Measurements from ENCODE around the gene NFIA. TPM values are rescaled to one million over a fixed set of nuclear protein-coding genes. Genes with fewer than 3 reads are reported as not detected.

Gene NFIA
- total and polyA plus RNA-seq, 2 of the 13 experiments (the other 11 are each of a cell fraction or from before 2014, with no cell fraction given) = 14.7 to 28.5 TPM

DNA sequence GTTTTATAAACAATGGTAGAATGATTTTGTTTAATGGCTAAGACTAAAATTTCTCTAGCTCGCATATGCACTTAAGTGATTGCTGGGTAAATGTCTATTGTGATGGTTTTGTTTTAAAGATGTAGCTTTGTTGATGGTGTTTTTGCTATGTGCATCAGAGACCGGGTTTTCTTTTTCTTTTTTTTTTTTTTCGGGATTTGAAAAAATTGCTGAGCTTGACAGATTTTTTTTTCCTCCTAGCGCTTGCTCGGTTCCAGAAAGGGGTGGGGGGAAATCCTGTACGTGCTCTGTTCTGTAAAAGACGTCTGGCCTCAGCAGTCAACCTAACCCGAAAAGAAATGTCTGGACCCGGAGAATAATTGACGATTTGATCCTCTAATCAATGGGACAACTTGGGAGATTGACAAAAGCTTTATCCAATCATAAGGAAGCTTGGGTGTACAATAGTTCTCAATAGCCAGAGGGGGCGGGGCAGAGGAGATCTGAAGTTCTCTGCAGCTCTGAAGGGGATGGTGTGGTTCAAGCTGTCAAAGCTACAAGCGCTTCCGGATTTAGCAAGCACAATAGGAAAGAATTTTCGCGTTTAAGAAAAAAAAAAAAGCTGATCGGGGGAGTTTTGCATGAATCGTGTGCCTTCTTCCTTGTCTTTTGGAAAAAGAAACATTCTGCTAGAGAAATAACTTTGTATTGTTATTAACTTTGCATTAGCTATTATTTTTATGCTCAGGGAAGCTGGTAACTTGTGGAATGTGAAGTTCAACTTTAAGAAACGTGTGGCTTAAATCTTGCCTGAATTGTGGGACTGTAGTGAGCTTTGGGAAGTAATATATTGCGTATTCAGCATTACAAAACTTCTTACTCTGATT lies 4.5 kb upstream of the NFIA start (continued):
- TF ChIP-seq MLX (CRISPR knock-in tag; IDR thresholded peaks at IDR 0.05) (no peak), GZF1 (CRISPR knock-in tag; IDR thresholded peaks at IDR 0.05) (no peak), ZC3H13 (CRISPR knock-in tag; IDR thresholded peaks at IDR 0.05) (no peak), ATRX (CRISPR knock-in tag; IDR thresholded peaks at IDR 0.05; ENCODE audit: borderline replicate concordance) (no peak), POLR2AphosphoS5 (IDR thresholded peaks at IDR 0.05; ENCODE audit: low read depth, low read length) (peak; percentile 17; the same call in 1 of the 2 replicates), RCOR2 (CRISPR knock-in tag; IDR thresholded peaks at IDR 0.05) (no peak), PATZ1 (CRISPR knock-in tag; IDR thresholded peaks at IDR 0.05) (0 out of 2 replicates have a peak, but pooled peaks have one; percentile 9), GABPB1 (CRISPR knock-in tag; IDR thresholded peaks at IDR 0.05) (peak; percentile 27; the same call in 1 of the 2 replicates), WIZ (CRISPR knock-in tag; IDR thresholded peaks at IDR 0.05) (no peak), ZNF256 (CRISPR knock-in tag; conservative IDR thresholded peaks at IDR 0.05) (no peak), HNF1B (CRISPR knock-in tag; IDR thresholded peaks at IDR 0.05) (no peak), MEIS2 (CRISPR knock-in tag; IDR thresholded peaks at IDR 0.05) (no peak), SRSF9 (IDR thresholded peaks at IDR 0.05; ENCODE audit: borderline replicate concordance, insufficient read depth, low read depth, low read length, poor library complexity, severe bottlenecking) (no peak), CAMTA2 (CRISPR knock-in tag; IDR thresholded peaks at IDR 0.05; ENCODE audit: borderline replicate concordance) (no peak), HNRNPK (IDR thresholded peaks at IDR 0.05; ENCODE audit: low read depth, low read length, poor library complexity, severe bottlenecking) (no peak), MAFF (IDR thresholded peaks at IDR 0.05; ENCODE audit: low read depth, low read length) (peak; percentile 100), ZNF652 (CRISPR knock-in tag; IDR thresholded peaks at IDR 0.05; ENCODE audit: borderline replicate concordance, low read depth) (no peak), SP2 (CRISPR knock-in tag; IDR thresholded peaks at IDR 0.05) (peak; percentile 92), SP1 (IDR thresholded peaks at IDR 0.05) (no peak), SP1 (CRISPR knock-in tag; IDR thresholded peaks at IDR 0.05) (peak; percentile 20; the same call in 1 of the 2 replicates), CREM (IDR thresholded peaks at IDR 0.05) (peak; percentile 35), CREM (CRISPR knock-in tag; IDR thresholded peaks at IDR 0.05) (no peak)
- TF ChIP-seq, protein P1, sequence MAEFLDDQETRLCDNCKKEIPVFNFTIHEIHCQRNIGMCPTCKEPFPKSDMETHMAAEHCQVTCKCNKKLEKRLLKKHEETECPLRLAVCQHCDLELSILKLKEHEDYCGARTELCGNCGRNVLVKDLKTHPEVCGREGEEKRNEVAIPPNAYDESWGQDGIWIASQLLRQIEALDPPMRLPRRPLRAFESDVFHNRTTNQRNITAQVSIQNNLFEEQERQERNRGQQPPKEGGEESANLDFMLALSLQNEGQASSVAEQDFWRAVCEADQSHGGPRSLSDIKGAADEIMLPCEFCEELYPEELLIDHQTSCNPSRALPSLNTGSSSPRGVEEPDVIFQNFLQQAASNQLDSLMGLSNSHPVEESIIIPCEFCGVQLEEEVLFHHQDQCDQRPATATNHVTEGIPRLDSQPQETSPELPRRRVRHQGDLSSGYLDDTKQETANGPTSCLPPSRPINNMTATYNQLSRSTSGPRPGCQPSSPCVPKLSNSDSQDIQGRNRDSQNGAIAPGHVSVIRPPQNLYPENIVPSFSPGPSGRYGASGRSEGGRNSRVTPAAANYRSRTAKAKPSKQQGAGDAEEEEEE (CRISPR knock-in tag; IDR thresholded peaks at IDR 0.05; ENCODE audit: borderline replicate concordance) = no peak
